B cell (primary cell): Measurements from ENCODE around the gene SPATA3. TPM values are rescaled to one million over a fixed set of nuclear protein-coding genes. Genes with fewer than 3 reads are reported as not detected.

ENCODE experiments used
- ATAC-seq: fragments of 200-7000 bp; cut with Tn5 transposase; one replicate; pipeline ENCODE4 v1.10.0; 2021; ENCODE audit warnings: low read depth, mild to moderate bottlenecking, moderate number of reproducible peaks, moderate library complexity
- CTCF ChIA-PET: fragments of 350-600 bp; sonication (Branson Sonifier 250); formaldehyde crosslinking; loops from one replicate; lab custom pipeline; 2021; ENCODE audit warnings: antibody characterized with exemption, inconsistent platforms; lab: Charles Lee
- POLR2A ChIA-PET: fragments of 350-600 bp; sonication (Branson Sonifier 250); formaldehyde crosslinking; loops from one replicate; lab custom pipeline; 2021; ENCODE audit warnings: antibody characterized with exemption; lab: Charles Lee
- DNase-seq: peaks from one replicate; pipeline ENCODE4 v3.0.0; 2013
- H2AFZ ChIP-seq: 2 replicates; pipeline ENCODE4 v1.6.1; 2012; ENCODE audit warnings: mild to moderate bottlenecking, low read depth, low read length; ENCODE audit not compliant: insufficient read depth, poor library complexity, severe bottlenecking
- H3K27ac ChIP-seq, 2 donors: 1 replicate in 1 of 2; 2 replicates in 1 of 2; pipeline ENCODE4 v1.5.1; 2012 to 2013; ENCODE audit warnings: low read length in 2 of 2, mild to moderate bottlenecking in 2 of 2, moderate library complexity in 1 of 2
- H3K27me3 ChIP-seq, 4 experiments: fragments of 200-600 bp in 1 of 4; sonication (generic) in 1 of 4; replicated peaks in 1 of 4; 1 replicate in 2 of 4; 2 replicates in 2 of 4; pipeline versions ENCODE4 v1.6.1 to v1.7.0; 2013 to 2016; ENCODE audit warnings: low read length in 3 of 4, mild to moderate bottlenecking in 2 of 4, mixed read lengths in 1 of 4, moderate library complexity in 1 of 4; ENCODE audit not compliant: insufficient read depth in 4 of 4, control insufficient read depth in 3 of 4; ENCODE audit errors: control extremely low read depth in 1 of 4
- H3K36me3 ChIP-seq, 2 experiments: replicated peaks in 1 of 2; 1 replicate in 1 of 2; 2 replicates in 1 of 2; pipeline versions ENCODE4 v1.6.1 to v1.7.1; 2013; ENCODE audit warnings: low read length in 1 of 2; ENCODE audit not compliant: insufficient read depth in 2 of 2, control insufficient read depth in 1 of 2; ENCODE audit errors: control extremely low read depth in 1 of 2, extremely low read depth in 1 of 2
- H3K4me1 ChIP-seq, 2 donors: fragments of 200-600 bp in 1 of 2; sonication (generic) in 1 of 2; 1 replicate in 1 of 2; 2 replicates in 1 of 2; pipeline versions ENCODE4 v1.5.1 to v1.6.1; 2013 to 2017; ENCODE audit warnings: low read length in 2 of 2; ENCODE audit not compliant: control insufficient read depth in 2 of 2, insufficient read depth in 2 of 2
- H3K4me2 ChIP-seq: replicated peaks from 2 replicates; pipeline ENCODE3; 2012; ENCODE audit warnings: mild to moderate bottlenecking, low read depth, low read length; ENCODE audit not compliant: poor library complexity, severe bottlenecking
- H3K4me3 ChIP-seq, 5 experiments: fragments of 200-600 bp in 1 of 5; sonication (generic) in 1 of 5; 1 replicate in 3 of 5; 2 replicates in 2 of 5; pipeline versions ENCODE4 v1.5.1 to v1.7.0; 2011 to 2016; ENCODE audit warnings: low read length in 4 of 5, mild to moderate bottlenecking in 4 of 5, low read depth in 2 of 5, control low read depth in 1 of 5, moderate library complexity in 1 of 5; ENCODE audit not compliant: insufficient read depth in 1 of 5; ENCODE audit errors: control extremely low read depth in 1 of 5, extremely low read depth in 1 of 5
- H3K79me2 ChIP-seq: fragments of 200-600 bp; sonication (generic); one replicate; pipeline ENCODE4 v1.6.0; 2016; ENCODE audit warnings: low read length; ENCODE audit not compliant: control insufficient read depth, insufficient read depth
- H3K9ac ChIP-seq: fragments of 200-600 bp; sonication (generic); 2 replicates; pipeline ENCODE4 v1.6.1; 2017; ENCODE audit warnings: mild to moderate bottlenecking, low read length, moderate library complexity
- H3K9me3 ChIP-seq, 3 donors: one replicate each; pipeline versions ENCODE4 v1.6.1 to v1.7.1; 2013; ENCODE audit warnings: low read length in 2 of 3; ENCODE audit not compliant: control insufficient read depth in 2 of 3, insufficient read depth in 1 of 3; ENCODE audit errors: control extremely low read depth in 1 of 3
- H4K20me1 ChIP-seq: 2 replicates; pipeline ENCODE4 v1.6.0; 2012; ENCODE audit warnings: mild to moderate bottlenecking, low read length; ENCODE audit not compliant: insufficient read depth, control insufficient read depth, poor library complexity, severe bottlenecking
- H3K27ac Mint-ChIP-seq: one replicate; pipeline ENCODE4 v1.8.0; 2021; ENCODE audit warnings: mixed read lengths
- H3K27me3 Mint-ChIP-seq: one replicate; pipeline ENCODE4 v1.8.0; 2021; ENCODE audit warnings: mixed read lengths
- H3K4me1 Mint-ChIP-seq: one replicate; pipeline ENCODE4 v1.8.0; 2021; ENCODE audit warnings: mixed read lengths
- H3K4me3 Mint-ChIP-seq: one replicate; pipeline ENCODE4 v1.8.0; 2021; ENCODE audit warnings: mixed read lengths
- H3K9me3 Mint-ChIP-seq: one replicate; pipeline ENCODE4 v1.8.0; 2022; ENCODE audit warnings: mixed read lengths; ENCODE audit not compliant: insufficient read depth
- EZH2 ChIP-seq: IDR thresholded peaks from 2 replicates; pipeline ENCODE4 v1.6.1; 2012; ENCODE audit warnings: borderline replicate concordance, low read depth, mild to moderate bottlenecking, moderate library complexity, low read length; ENCODE audit not compliant: insufficient read depth, poor library complexity, severe bottlenecking
- WGBS: methylation state at CpG from one replicate; pipeline ENCODE4 v1.1.5; 2013; ENCODE audit warnings: missing lambda C conversion rate; ENCODE audit not compliant: insufficient coverage; 5-methylcytosine and 5-hydroxymethylcytosine counted together
- intact Hi-C: fragments of 100-400 bp; cut with micrococcal nuclease; formaldehyde crosslinking; loops from one replicate; pipeline ENCODE4 v1.10.0; 2022
- polyA plus RNA-seq: library from polyadenylated mRNA; depleted of rRNA; stranded (reverse); fragments of >200 nt; gene quantifications from 2 replicates; pipeline ENCODE4 v1.2.3, GENCODE V29; 2012
- total RNA-seq, 2 donors: library from RNA; stranded (reverse); fragments of 120-200 nt in 1 of 2; gene quantifications; 1 replicate in 1 of 2; 2 replicates in 1 of 2; pipeline versions ENCODE4 v1.2.3 to v1.2.4, GENCODE V29; 2013 to 2022
- TF ChIP-seq, protein P1 (sequence below): fragments of 200-600 bp; IDR thresholded peaks from one replicate; pipeline ENCODE4 v1.8.0; 2022; ENCODE audit warnings: antibody characterized with exemption, mild to moderate bottlenecking

SPATA3 gene
- total and polyA plus RNA-seq, 2 donors (not counting 1 experiment from before 2014, with no cell fraction given) = not detected

DNA sequence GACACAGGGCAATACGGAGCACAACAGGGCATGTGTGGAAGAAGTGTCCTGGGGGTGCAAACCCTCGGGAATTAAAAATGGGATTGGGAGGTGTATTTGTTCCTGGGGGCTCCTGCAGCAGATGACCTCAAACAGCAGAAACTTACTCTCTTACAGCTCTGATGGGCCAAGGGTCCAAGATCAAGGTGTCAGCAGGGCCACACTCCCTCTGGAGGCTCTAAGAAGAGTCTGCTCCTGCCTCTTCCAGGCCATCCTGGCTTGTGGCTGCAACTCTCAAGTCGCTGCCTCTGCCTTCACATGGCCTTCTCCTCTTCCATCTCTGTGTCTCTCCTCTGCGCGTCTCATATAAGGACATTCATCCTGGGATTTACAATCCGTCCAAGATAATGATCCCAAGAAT lies 12.4 kb upstream of the SPATA3 start:
- Mint-ChIP-seq H3K27me3 (peaks cover 4% of the 10 kb centered on the region), H3K4me1 (peaks cover 7% of the 10 kb centered on the region), H3K9me3 (no peaks in the 10 kb centered on the region), H3K4me3 (no peak overlapping the region), H3K27ac (no peak overlapping the region)
- Histone ChIP-seq H3K4me2 (no peak overlapping the region), H3K9ac (no peak overlapping the region), H3K4me3 (no peak overlapping the region), H3K4me1 (peaks cover 6 to 8% of the 10 kb centered on the region in 2 donors), H3K27me3 (peaks cover 0 to 6% (median 0%) of the 10 kb centered on the region in 4 experiments), H3K36me3 (no peaks in the 10 kb centered on the region), H3K79me2 (no peaks in the 10 kb centered on the region), H3K9me3 (no peaks in the 10 kb centered on the region), H4K20me1 (no peaks in the 10 kb centered on the region), H2AFZ (no peak overlapping the region), H3K27ac (no peak overlapping the region)
- DNase-seq (no peak), ATAC-seq (no peak)
- no peak for TF ChIP-seq EZH2
- TF ChIP-seq, protein P1, sequence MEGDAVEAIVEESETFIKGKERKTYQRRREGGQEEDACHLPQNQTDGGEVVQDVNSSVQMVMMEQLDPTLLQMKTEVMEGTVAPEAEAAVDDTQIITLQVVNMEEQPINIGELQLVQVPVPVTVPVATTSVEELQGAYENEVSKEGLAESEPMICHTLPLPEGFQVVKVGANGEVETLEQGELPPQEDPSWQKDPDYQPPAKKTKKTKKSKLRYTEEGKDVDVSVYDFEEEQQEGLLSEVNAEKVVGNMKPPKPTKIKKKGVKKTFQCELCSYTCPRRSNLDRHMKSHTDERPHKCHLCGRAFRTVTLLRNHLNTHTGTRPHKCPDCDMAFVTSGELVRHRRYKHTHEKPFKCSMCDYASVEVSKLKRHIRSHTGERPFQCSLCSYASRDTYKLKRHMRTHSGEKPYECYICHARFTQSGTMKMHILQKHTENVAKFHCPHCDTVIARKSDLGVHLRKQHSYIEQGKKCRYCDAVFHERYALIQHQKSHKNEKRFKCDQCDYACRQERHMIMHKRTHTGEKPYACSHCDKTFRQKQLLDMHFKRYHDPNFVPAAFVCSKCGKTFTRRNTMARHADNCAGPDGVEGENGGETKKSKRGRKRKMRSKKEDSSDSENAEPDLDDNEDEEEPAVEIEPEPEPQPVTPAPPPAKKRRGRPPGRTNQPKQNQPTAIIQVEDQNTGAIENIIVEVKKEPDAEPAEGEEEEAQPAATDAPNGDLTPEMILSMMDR = no peak
- CTCF ChIA-PET = interaction anchor here (1.5 to 8.7 kb wide), 4 partner anchors 14 to 160 kb away, joined by 4 to 93 read pairs (median 36); no protein-coding TSS in a partner anchor
- intact Hi-C loops = no loop called here
- POLR2A ChIA-PET = no interaction called here
- WGBS = 100% methylated on average over 5 of the region's 6 CpGs

GRCh38 chr2:230984393-230985220 lies 11.3 kb upstream of the SPATA3 start:
- Mint-ChIP-seq H3K4me3 (no peak overlapping the region), H3K27me3 (peaks cover 4% of the 10 kb centered on the region), H3K4me1 (peaks cover 6% of the 10 kb centered on the region), H3K27ac (no peak overlapping the region), H3K9me3 (no peaks in the 10 kb centered on the region)
- POLR2A ChIA-PET = no interaction called here
- Histone ChIP-seq H3K27me3 (peaks cover 0 to 6% (median 0%) of the 10 kb centered on the region in 4 experiments), H3K9ac (no peak overlapping the region), H3K27ac (no peak overlapping the region), H3K4me3 (no peak overlapping the region), H3K9me3 (no peaks in the 10 kb centered on the region), H3K4me2 (no peak overlapping the region), H4K20me1 (no peaks in the 10 kb centered on the region), H3K4me1 (peaks cover 6 to 8% of the 10 kb centered on the region in 2 donors), H3K79me2 (no peaks in the 10 kb centered on the region), H3K36me3 (no peaks in the 10 kb centered on the region), H2AFZ (no peak overlapping the region)
- DNase-seq (no peak), ATAC-seq (no peak)
- intact Hi-C loops = no loop called here
- CTCF ChIA-PET = interaction anchor here (0.7 to 9.7 kb wide), 13 partner anchors 9 to 160 kb away, joined by 3 to 200 read pairs (median 5); no protein-coding TSS in a partner anchor
- TF ChIP-seq, protein P1 = no peak
- no peak for TF ChIP-seq EZH2
- WGBS = 76% methylated on average over 9 of the region's 13 CpGs
